GM23248 (cell line): ENCODE measurements around the gene KCNAB3.

Source experiments
- EZH2 ChIP-seq: fragments of 200-600 bp; sonication (generic); IDR thresholded peaks from 2 replicates; pipeline ENCODE4 v1.6.1; 2018; ENCODE audit warnings: antibody characterized with exemption, mild to moderate bottlenecking; ENCODE audit not compliant: insufficient read depth, poor library complexity, severe bottlenecking
- EZH2phosphoT487 ChIP-seq: fragments of 200-600 bp; sonication (generic); IDR thresholded peaks from 2 replicates; pipeline ENCODE4 v1.6.1; 2018; ENCODE audit warnings: antibody characterized with exemption, moderate library complexity, mild to moderate bottlenecking, low read depth; ENCODE audit not compliant: insufficient read depth

- no peak for TF ChIP-seq EZH2
- no peak for TF ChIP-seq EZH2phosphoT487
Observed at GRCh38 chr17:7888184-7888920, 41.3 kb downstream of the KCNAB3 start, which contains the start of gene CHD3.
